Uterus (tissue), 4 donors: ENCODE data around the gene KLK13. TPM values are rescaled to one million over a fixed set of nuclear protein-coding genes. Genes with fewer than 3 reads are reported as not detected.

ENCODE experiments used
- DNase-seq, 2 donors: peaks; one replicate each; pipeline ENCODE4 v3.0.0-alpha.2; 2019 to 2020
- H3K27ac ChIP-seq, 2 donors: fragments of 200-600 bp; sonication (generic); 1 replicate in 1 of 2; 2 replicates in 1 of 2; pipeline ENCODE4 v1.5.1; 2016 to 2018
- H3K27me3 ChIP-seq, 2 donors: fragments of 200-600 bp; sonication (generic); one replicate each; pipeline ENCODE4 v1.5.1; 2018 to 2019; ENCODE audit warnings: control low read depth in 1 of 2
- H3K36me3 ChIP-seq, 2 donors: fragments of 200-600 bp; sonication (generic); one replicate each; pipeline ENCODE4 v1.5.1; 2019; ENCODE audit warnings: control low read depth in 1 of 2
- H3K4me1 ChIP-seq, 2 donors: fragments of 200-600 bp; sonication (generic); one replicate each; pipeline ENCODE4 v1.5.1; 2018 to 2019; ENCODE audit warnings: control low read depth in 1 of 2
- H3K4me3 ChIP-seq, 2 donors: fragments of 200-600 bp; sonication (generic); 1 replicate in 1 of 2; 2 replicates in 1 of 2; pipeline ENCODE4 v1.5.1; 2018 to 2019; ENCODE audit warnings: mild to moderate bottlenecking in 1 of 2
- H3K9me3 ChIP-seq, 2 donors: fragments of 200-600 bp; sonication (generic); one replicate each; pipeline ENCODE4 v1.5.1; 2019; ENCODE audit warnings: control low read depth in 1 of 2
- POLR2A ChIP-seq, 2 donors: fragments of 450-650 bp; IDR thresholded peaks; one replicate each; pipeline ENCODE4 v1.6.1; 2016; ENCODE audit warnings: antibody characterized with exemption in 2 of 2, mild to moderate bottlenecking in 1 of 2, moderate library complexity in 1 of 2
- intact Hi-C: fragments of 100-400 bp; cut with DNase I; formaldehyde crosslinking; loops from one replicate; pipeline ENCODE4 v1.15.1; 2023; ENCODE audit warnings: low total_unique reads
- total RNA-seq, 4 donors: library from RNA; depleted of rRNA in 3 of 4; stranded (reverse); fragments of >200 nt in 3 of 4; gene quantifications; one replicate each; pipeline versions ENCODE4 v1.1.0 to v1.2.4, GENCODE V29; 2014 to 2023
- TF ChIP-seq, protein P1 (sequence below), 4 experiments: fragments of 200-600 bp in 2 of 4; fragments of 450-650 bp in 2 of 4; sonication (generic) in 2 of 4; IDR thresholded peaks; one replicate each; pipeline ENCODE4 v1.5.1; 2016 to 2019; ENCODE audit warnings: antibody characterized with exemption in 4 of 4, mild to moderate bottlenecking in 2 of 4, moderate library complexity in 1 of 4
- donor health status: DM: yes; HTN: yes; CAD: no.

Gene KLK13
- total RNA-seq, 4 donors from 2014 or later: not detected

DNA sequence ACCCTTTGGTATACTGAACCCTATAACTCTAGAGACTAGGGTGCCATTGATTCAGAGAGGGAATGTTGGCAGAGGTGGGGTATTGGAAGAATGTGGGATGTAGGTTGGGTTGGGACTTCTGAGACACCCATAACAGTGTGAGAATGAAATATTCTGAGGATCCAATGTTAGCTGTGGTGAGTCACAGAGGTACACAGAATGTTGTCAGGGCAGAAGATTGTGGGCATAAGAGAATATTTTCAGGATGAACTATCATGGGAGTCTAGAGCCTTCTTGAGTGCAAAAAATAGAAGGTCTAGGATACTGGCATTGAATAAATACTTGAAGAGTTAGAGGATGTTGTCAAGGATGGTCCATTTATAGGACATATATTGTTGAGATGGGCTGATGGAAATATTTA, 9.0 kb downstream of the KLK13 start:
- intact Hi-C loops: no loop called here
- Histone ChIP-seq H3K4me1 (no peaks in the 10 kb centered on the region), H3K36me3 (no peaks in the 10 kb centered on the region), H3K4me3 (no peak overlapping the region), H3K9me3 (no peaks in the 10 kb centered on the region), H3K27ac (no peak overlapping the region), H3K27me3 (no peaks in the 10 kb centered on the region)
- DNase-seq: no peak
- TF ChIP-seq, protein P1, sequence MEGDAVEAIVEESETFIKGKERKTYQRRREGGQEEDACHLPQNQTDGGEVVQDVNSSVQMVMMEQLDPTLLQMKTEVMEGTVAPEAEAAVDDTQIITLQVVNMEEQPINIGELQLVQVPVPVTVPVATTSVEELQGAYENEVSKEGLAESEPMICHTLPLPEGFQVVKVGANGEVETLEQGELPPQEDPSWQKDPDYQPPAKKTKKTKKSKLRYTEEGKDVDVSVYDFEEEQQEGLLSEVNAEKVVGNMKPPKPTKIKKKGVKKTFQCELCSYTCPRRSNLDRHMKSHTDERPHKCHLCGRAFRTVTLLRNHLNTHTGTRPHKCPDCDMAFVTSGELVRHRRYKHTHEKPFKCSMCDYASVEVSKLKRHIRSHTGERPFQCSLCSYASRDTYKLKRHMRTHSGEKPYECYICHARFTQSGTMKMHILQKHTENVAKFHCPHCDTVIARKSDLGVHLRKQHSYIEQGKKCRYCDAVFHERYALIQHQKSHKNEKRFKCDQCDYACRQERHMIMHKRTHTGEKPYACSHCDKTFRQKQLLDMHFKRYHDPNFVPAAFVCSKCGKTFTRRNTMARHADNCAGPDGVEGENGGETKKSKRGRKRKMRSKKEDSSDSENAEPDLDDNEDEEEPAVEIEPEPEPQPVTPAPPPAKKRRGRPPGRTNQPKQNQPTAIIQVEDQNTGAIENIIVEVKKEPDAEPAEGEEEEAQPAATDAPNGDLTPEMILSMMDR (IDR thresholded peaks at IDR 0.05): no peak
- TF ChIP-seq POLR2A (IDR thresholded peaks at IDR 0.05): no peak

DNA sequence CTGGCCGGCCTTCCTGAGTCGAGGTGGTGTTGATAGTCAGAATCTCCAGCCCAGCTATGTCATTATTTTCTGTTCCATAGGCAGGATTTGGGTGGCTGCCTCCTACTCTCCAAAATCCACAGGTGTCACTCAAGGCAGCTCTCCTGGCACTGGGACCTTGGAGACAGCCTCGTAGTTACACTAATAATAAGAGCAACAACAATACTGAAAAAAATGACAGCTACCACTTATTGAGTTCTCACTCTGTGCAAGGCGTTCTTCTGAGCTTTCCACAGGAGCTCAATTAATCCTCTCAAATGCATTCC, 17.9 kb downstream of the KLK13 start:
- no peak for TF ChIP-seq POLR2A (IDR thresholded peaks at IDR 0.05)
- TF ChIP-seq, protein P1 (IDR thresholded peaks at IDR 0.05): no peak
- Histone ChIP-seq H3K27ac (no peak overlapping the region), H3K9me3 (no peaks in the 10 kb centered on the region), H3K4me3 (no peak overlapping the region), H3K36me3 (no peaks in the 10 kb centered on the region), H3K4me1 (no peaks in the 10 kb centered on the region), H3K27me3 (no peaks in the 10 kb centered on the region)
- no peak for DNase-seq
- intact Hi-C loops: no loop called here

DNA sequence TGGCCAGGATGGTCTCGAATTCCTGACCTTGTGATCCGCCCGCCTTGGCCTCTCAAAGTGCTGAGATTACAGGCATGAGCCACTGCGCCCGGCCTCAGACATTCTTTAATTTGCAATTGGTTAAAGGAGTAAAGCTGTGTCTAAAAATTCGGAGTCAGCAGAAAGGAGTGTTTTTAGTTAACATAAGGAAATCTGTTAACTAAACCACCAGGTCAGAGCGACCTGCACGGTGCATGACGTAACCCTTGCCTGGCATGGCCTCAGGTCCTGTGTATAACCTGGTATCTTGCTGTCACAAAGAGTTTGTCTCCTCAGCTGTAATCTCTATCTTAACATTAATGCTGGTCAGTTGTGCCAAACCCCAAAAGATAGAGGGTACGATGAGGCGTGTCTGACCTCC, 20.6 kb downstream of the KLK13 start:
- no peaks in the 10 kb centered on the region for H3K27me3 ChIP-seq
- H3K4me3 ChIP-seq: no peak overlapping the region
- peak in 1 of 2 donors; percentile 37 for DNase-seq
- no peaks in the 10 kb centered on the region for H3K9me3 ChIP-seq
- intact Hi-C loops: no loop called here
- no peak for TF ChIP-seq POLR2A (IDR thresholded peaks at IDR 0.05)
- TF ChIP-seq, protein P1 (IDR thresholded peaks at IDR 0.05): no peak
- no peak overlapping the region for H3K27ac ChIP-seq
- H3K36me3 ChIP-seq: no peaks in the 10 kb centered on the region
- H3K4me1 ChIP-seq: no peaks in the 10 kb centered on the region

DNA sequence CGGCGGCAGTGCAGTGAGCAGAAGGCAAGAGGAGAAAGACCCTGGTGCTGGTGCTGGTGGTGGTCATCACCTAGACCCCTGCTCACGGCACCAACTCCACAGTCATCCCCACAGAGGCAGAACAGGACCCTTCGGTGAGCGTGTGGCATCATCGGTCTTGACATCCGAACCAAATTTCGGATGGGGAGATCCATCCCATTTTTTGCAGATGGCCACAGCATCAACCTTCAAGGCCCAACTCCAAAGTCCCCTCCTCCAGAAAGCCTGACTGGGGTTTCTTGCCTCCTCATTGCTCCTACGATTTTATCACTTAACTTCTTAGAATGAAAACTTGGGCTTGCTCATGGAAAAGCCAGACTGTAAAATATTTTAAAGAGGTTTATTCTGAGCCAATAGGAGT, 21.4 kb downstream of the KLK13 start:
- no peak overlapping the region for H3K4me3 ChIP-seq
- DNase-seq: no peak
- TF ChIP-seq, protein P1 (IDR thresholded peaks at IDR 0.05): no peak
- TF ChIP-seq POLR2A (IDR thresholded peaks at IDR 0.05): no peak
- H3K4me1 ChIP-seq: no peaks in the 10 kb centered on the region
- no peaks in the 10 kb centered on the region for H3K27me3 ChIP-seq
- intact Hi-C loops: no loop called here
- no peaks in the 10 kb centered on the region for H3K9me3 ChIP-seq
- no peak overlapping the region for H3K27ac ChIP-seq
- H3K36me3 ChIP-seq: no peaks in the 10 kb centered on the region

DNA sequence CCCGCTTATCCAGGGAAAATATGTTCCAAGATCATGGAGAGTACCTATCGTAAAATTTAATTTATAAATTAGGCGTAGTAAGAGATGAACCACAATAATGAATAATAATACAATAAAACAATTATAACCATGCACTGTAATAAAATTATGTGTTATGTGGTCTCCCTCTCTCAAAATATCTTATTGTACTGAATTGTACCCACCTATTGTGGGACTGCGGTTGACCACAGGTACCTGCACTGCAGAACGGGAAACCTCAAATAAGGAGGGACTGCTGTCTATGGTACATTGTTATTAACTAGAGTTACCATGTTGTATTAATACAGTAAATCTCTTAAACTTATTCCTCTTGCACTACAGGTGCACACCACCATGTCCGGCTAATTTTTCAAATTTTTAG, 24.7 kb downstream of the KLK13 start:
- H3K27me3 ChIP-seq: no peaks in the 10 kb centered on the region
- TF ChIP-seq, protein P1 (IDR thresholded peaks at IDR 0.05): no peak
- TF ChIP-seq POLR2A (IDR thresholded peaks at IDR 0.05): no peak
- DNase-seq: no peak
- no peaks in the 10 kb centered on the region for H3K9me3 ChIP-seq
- H3K27ac ChIP-seq: no peak overlapping the region
- H3K4me3 ChIP-seq: no peak overlapping the region
- H3K4me1 ChIP-seq: no peaks in the 10 kb centered on the region
- no peaks in the 10 kb centered on the region for H3K36me3 ChIP-seq
- intact Hi-C loops: no loop called here
